Activated CD4-positive, alpha-beta T cell treated with anti-CD3 and anti-CD28 coated beads, Interleukin-2, amount 50 U/mL, for 24 hours (primary cell): ENCODE results near the gene RHBG.
A peak's percentile ranks its signal among the peaks of the same experiment; 100 is the strongest.
"Not testable (repeated sequence)": the region's sequence is repeated elsewhere in the genome, so short reads cannot be mapped to it uniquely, and the experiment has no call there.

Source experiments
- DNase-seq, 2 donors: peaks; one replicate each; pipeline ENCODE4 v3.0.0-alpha.2; 2020; ENCODE audit warnings: low read depth in 1 of 2, low spot score in 1 of 2

RHBG gene

GRCh38 chr1:156368889-156369684 lies at the start of gene RHBG:
Gene RHBG, plus strand, starts transcription at chr1:156369211. Its CDS starts 39 bp downstream, at chr1:156369250.
- no peak for DNase-seq

GRCh38 chr1:156319664-156320063 lies 49.3 kb upstream of the RHBG start:
- DNase-seq = no peak

GRCh38 chr1:156320560-156320959 lies 48.5 kb upstream of the RHBG start:
- no peak for DNase-seq

- DNase-seq = not testable (repeated sequence)
Observed at GRCh38 chr1:156323179-156323578, 45.8 kb upstream of the RHBG start.

- no peak for DNase-seq
Observed at GRCh38 chr1:156336242-156336641, 32.8 kb upstream of the RHBG start.

- no peak for DNase-seq
Observed at GRCh38 chr1:156337052-156337887, 31.7 kb upstream of the RHBG start.

- no peak for DNase-seq
Observed at GRCh38 chr1:156337888-156338179, 31.2 kb upstream of the RHBG start.

- peak; percentile 99 for DNase-seq
Observed at GRCh38 chr1:156338180-156338976, 30.6 kb upstream of the RHBG start, which contains the start of the genes CCT3 and TSACC. Gene CCT3, minus strand, starts transcription at chr1:156338292. Its CDS starts 108 bp downstream, at chr1:156338184. Gene TSACC, plus strand, starts transcription at chr1:156338526. Its CDS starts 1,232 bp downstream, at chr1:156339758.

- no peak for DNase-seq
Observed at GRCh38 chr1:156342166-156342955, 26.6 kb upstream of the RHBG start.

GRCh38 chr1:156344409-156344808 lies 24.6 kb upstream of the RHBG start:
- DNase-seq = no peak

- DNase-seq = not testable (repeated sequence)
Observed at GRCh38 chr1:156346035-156346434, 23.0 kb upstream of the RHBG start.

GRCh38 chr1:156346636-156347035 lies 22.4 kb upstream of the RHBG start:
- DNase-seq = no peak

- DNase-seq = no peak
Observed at GRCh38 chr1:156347331-156347730, 21.7 kb upstream of the RHBG start.

GRCh38 chr1:156352481-156352880 lies 16.5 kb upstream of the RHBG start:
- not testable (repeated sequence) for DNase-seq

- no peak for DNase-seq
Observed at GRCh38 chr1:156356262-156356874, 12.6 kb upstream of the RHBG start.

- DNase-seq = peak; percentile 11 to 55
Observed at GRCh38 chr1:156356875-156357534, 12.0 kb upstream of the RHBG start.

- no peak for DNase-seq
Observed at GRCh38 chr1:156357977-156358376, 11.0 kb upstream of the RHBG start.

- no peak for DNase-seq
Observed at GRCh38 chr1:156358641-156359040, 10.4 kb upstream of the RHBG start.

GRCh38 chr1:156359249-156359648 lies 9.8 kb upstream of the RHBG start:
- no peak for DNase-seq

- DNase-seq = no peak
Observed at GRCh38 chr1:156359973-156360372, 9.0 kb upstream of the RHBG start.
